ENCODE measurements around the gene MAP3K9. TPM values are rescaled to one million over a fixed set of nuclear protein-coding genes. Genes with fewer than 3 reads are reported as not detected.

The MAP3K9 gene
- total and polyA plus RNA-seq, 2 of the 8 experiments (the other 6 are each of a cell fraction or from before 2014, with no cell fraction given): 9.8 to 24.7 TPM

- TF ChIP-seq CBX8 (IDR thresholded peaks at IDR 0.05; ENCODE audit: borderline replicate concordance, low read depth, low read length): no peak
- no peak for TF ChIP-seq SUZ12 (IDR thresholded peaks at IDR 0.05; ENCODE audit: low read length)
These were observed 97.9 kb downstream of the MAP3K9 start (continued) for GRCh38 chr14:70711451-70711850.

Data from H1 (cell line).